ENCODE measurements around the gene CROCC2. TPM values are rescaled to one million over a fixed set of nuclear protein-coding genes. Genes with fewer than 3 reads are reported as not detected.

Gene CROCC2
- total and polyA plus RNA-seq, 10 of the 15 experiments (the other 5 are each of a cell fraction or from before 2014, with no cell fraction given): not detected

- no TSS peak for BruUV-seq (replicated peaks)
- H3K9ac ChIP-seq (ENCODE audit: control insufficient read depth, insufficient read depth, low read length): no peak within 1 kb of the TSS
- TF ChIP-seq, protein P1, sequence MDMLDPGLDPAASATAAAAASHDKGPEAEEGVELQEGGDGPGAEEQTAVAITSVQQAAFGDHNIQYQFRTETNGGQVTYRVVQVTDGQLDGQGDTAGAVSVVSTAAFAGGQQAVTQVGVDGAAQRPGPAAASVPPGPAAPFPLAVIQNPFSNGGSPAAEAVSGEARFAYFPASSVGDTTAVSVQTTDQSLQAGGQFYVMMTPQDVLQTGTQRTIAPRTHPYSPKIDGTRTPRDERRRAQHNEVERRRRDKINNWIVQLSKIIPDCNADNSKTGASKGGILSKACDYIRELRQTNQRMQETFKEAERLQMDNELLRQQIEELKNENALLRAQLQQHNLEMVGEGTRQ (IDR thresholded peaks at IDR 0.05; ENCODE audit: borderline replicate concordance, low read depth, low read length): no peak
- TF ChIP-seq ZBTB40 (IDR thresholded peaks at IDR 0.05; ENCODE audit: borderline replicate concordance) (no peak), ZBTB11 (CRISPR knock-in tag; IDR thresholded peaks at IDR 0.05) (no peak), ATF2 (IDR thresholded peaks at IDR 0.05; ENCODE audit: low read length) (no peak), TAF1 (IDR thresholded peaks at IDR 0.05; ENCODE audit: borderline replicate concordance, low read depth, low read length) (no peak), MYB (IDR thresholded peaks at IDR 0.05; ENCODE audit: borderline replicate concordance, low read depth, low read length) (no peak), CHD2 (IDR thresholded peaks at IDR 0.05; ENCODE audit: borderline replicate concordance, low read depth, low read length) (no peak), BMI1 (IDR thresholded peaks at IDR 0.05; ENCODE audit: borderline replicate concordance) (no peak), CBX5 (IDR thresholded peaks at IDR 0.05; ENCODE audit: low read depth) (no peak), BHLHE40 (IDR thresholded peaks at IDR 0.05; ENCODE audit: borderline replicate concordance in 1 of 2, low read depth in 2 of 2, low read length in 1 of 2) (no peak)
- TF ChIP-seq, protein P2, sequence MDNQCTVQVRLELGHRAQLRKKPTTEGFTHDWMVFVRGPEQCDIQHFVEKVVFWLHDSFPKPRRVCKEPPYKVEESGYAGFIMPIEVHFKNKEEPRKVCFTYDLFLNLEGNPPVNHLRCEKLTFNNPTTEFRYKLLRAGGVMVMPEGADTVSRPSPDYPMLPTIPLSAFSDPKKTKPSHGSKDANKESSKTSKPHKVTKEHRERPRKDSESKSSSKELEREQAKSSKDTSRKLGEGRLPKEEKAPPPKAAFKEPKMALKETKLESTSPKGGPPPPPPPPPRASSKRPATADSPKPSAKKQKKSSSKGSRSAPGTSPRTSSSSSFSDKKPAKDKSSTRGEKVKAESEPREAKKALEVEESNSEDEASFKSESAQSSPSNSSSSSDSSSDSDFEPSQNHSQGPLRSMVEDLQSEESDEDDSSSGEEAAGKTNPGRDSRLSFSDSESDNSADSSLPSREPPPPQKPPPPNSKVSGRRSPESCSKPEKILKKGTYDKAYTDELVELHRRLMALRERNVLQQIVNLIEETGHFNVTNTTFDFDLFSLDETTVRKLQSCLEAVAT (IDR thresholded peaks at IDR 0.05): no peak
These were observed 10.3 kb upstream of the CROCC2 start, which contains the start of gene MAB21L4 for GRCh38 chr2:240895656-240896388. TSS of gene MAB21L4 (minus strand) at chr2:240896156. CDS start at chr2:240895997, 159 bp downstream.

More at GRCh38 chr2:240895656-240896388, 10.3 kb upstream of the CROCC2 start, which contains the start of gene MAB21L4:
- no peaks in the 10 kb centered on the region for H3K79me2 ChIP-seq (ENCODE audit: control insufficient read depth, insufficient read depth, low read length)
- no peaks in the 10 kb centered on the region for H3K9me3 ChIP-seq (replicated peaks; ENCODE audit: control insufficient read depth, insufficient read depth, low read length)
- no peaks in the 10 kb centered on the region for H3K36me3 ChIP-seq (ENCODE audit: control insufficient read depth in 2 of 2, insufficient read depth in 2 of 2, low read length in 1 of 2)
- in situ Hi-C loops (cut with MboI): no loop called here
- H3K4me1 ChIP-seq (ENCODE audit: control insufficient read depth, insufficient read depth, low read length): no peaks in the 10 kb centered on the region
- DNase-seq (ENCODE audit: low read depth, low spot score): no peak
- WGBS (ENCODE audit: insufficient coverage, insufficient replicate concordance, low lambda C conversion rate, missing lambda C conversion rate): 44% methylated on average over 18 of the region's 24 CpGs
- ATAC-seq: no peak
- H4K20me1 ChIP-seq (ENCODE audit: control insufficient read depth, insufficient read depth): no peaks in the 10 kb centered on the region
- H3K27me3 ChIP-seq (replicated peaks in 1 of 2; ENCODE audit: control insufficient read depth in 2 of 2, insufficient read depth in 2 of 2, low read length in 1 of 2): no peaks in the 10 kb centered on the region
- ChIA-PET CTCF (no interaction called here), RAD21 (ENCODE audit: unreplicated experiment) (interaction anchor here (0.6 kb wide), 1 partner anchor 17 kb away, joined by 3 read pairs; no protein-coding TSS in a partner anchor), POLR2A (interaction anchor here (1.4 kb wide), 1 partner anchor 15 kb away, joined by 3 read pairs; no protein-coding TSS in a partner anchor), SMC1A (ENCODE audit: uncharacterized antibody, unreplicated experiment) (no interaction called here)
- no peak within 1 kb of the TSS for H3K27ac ChIP-seq (ENCODE audit: control insufficient read depth, insufficient read depth)
- H2AFZ ChIP-seq (ENCODE audit: control insufficient read depth, low read depth, low read length): no peak within 1 kb of the TSS
- H3K4me2 ChIP-seq (ENCODE audit: control insufficient read depth, insufficient read depth): no peak within 1 kb of the TSS
- no peak within 1 kb of the TSS for H3K4me3 ChIP-seq
- FAIRE-seq: no peak
- intact Hi-C loops (cut with micrococcal nuclease; ENCODE audit: unreplicated experiment): no loop called here

All from GM12878 (cell line).